ENCODE results near the gene MAP1LC3C.

- TF ChIP-seq, protein P1, sequence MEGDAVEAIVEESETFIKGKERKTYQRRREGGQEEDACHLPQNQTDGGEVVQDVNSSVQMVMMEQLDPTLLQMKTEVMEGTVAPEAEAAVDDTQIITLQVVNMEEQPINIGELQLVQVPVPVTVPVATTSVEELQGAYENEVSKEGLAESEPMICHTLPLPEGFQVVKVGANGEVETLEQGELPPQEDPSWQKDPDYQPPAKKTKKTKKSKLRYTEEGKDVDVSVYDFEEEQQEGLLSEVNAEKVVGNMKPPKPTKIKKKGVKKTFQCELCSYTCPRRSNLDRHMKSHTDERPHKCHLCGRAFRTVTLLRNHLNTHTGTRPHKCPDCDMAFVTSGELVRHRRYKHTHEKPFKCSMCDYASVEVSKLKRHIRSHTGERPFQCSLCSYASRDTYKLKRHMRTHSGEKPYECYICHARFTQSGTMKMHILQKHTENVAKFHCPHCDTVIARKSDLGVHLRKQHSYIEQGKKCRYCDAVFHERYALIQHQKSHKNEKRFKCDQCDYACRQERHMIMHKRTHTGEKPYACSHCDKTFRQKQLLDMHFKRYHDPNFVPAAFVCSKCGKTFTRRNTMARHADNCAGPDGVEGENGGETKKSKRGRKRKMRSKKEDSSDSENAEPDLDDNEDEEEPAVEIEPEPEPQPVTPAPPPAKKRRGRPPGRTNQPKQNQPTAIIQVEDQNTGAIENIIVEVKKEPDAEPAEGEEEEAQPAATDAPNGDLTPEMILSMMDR (conservative IDR thresholded peaks at IDR 0.05; ENCODE audit: low read length): no peak
- TF ChIP-seq EZH2phosphoT487 (IDR thresholded peaks at IDR 0.05; ENCODE audit: borderline replicate concordance, low read depth, low read length): no peak
Measured at GRCh38 chr1:241997401-241997998, 1.4 kb downstream of the MAP1LC3C start.

Measured in OCI-LY7 (cell line).